Activated CD8-positive, alpha-beta memory T cell treated with anti-CD3 and anti-CD28 coated beads, Interleukin-2, amount 50 U/mL, for 48 hours (primary cell): ENCODE results near the gene DAPK1.

ENCODE experiments used
- DNase-seq: peaks from one replicate; pipeline ENCODE4 v3.0.0-alpha.2; 2020

DAPK1 gene

DNA sequence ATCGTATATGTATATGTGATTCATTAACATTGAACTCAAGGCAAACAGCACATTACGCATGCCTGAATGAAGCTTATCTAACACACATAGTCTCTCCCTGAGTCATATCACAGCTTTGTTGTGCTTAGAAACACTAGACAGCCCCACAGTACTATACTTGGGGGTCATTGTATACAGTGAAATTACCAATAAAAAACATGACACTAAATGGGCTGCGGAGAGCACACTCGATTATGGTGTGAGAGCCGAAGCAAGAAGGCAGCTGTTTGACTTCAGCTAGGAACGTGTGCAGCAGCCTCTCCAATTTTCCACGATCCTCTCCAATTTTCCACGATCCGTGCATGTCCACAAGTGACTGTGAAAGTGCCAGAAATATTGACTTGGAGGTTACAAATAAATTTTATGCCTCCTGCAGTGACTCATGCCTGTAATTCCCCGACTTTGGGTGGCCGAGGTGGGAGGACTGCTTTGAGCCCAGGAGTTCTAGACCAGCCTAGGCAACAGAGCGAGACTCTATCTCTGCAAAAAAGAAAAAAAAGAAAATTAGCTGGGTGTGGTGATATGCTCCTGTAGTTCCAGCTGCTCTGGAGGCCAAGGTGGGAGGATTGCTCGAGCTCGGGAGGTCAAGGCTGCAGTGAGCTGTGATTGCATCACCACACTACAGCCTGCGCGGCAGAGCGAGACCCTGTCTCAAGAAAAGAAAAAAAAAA lies 102.4 kb downstream of the DAPK1 start:
- no peak for DNase-seq

GRCh38 chr9:87601176-87601575 lies 103.5 kb downstream of the DAPK1 start:
- DNase-seq, result no peak

GRCh38 chr9:87601595-87601994 lies 103.9 kb downstream of the DAPK1 start:
- DNase-seq, result no peak

DNA sequence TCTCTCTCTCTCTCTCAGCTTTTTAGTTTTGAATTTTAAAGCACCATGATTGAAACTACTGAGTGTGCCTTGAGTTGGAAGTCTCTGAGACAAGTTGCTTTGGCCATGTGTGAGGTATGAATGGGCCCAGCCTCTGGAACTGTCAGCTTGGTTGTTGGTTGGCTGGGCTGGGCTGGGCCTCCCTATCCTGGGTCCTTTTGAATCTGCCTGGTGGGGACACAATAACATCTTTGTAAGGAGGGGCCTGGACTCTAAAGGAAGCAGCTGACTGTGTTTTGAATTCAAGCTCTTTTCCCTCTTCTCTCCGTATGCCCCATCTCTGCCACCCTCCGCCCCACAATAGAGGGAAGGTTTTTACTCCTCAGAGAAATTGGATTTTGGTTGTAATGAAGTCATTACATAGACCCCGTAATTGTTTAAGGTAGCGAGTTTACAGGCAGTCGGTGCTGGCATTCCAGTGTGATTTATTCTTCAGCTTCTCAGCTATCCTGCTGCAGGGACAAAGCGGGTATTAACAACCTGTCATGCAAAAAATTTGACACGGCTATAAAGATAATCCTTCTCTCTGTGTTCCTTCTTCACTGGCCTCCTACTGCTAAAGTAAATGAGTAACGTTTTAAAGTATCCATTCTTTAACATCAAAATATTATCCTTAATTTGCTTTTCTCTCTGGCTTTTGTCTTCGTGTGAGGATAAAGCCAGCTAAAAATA lies 105.4 kb downstream of the DAPK1 start:
- DNase-seq, result no peak

DNA sequence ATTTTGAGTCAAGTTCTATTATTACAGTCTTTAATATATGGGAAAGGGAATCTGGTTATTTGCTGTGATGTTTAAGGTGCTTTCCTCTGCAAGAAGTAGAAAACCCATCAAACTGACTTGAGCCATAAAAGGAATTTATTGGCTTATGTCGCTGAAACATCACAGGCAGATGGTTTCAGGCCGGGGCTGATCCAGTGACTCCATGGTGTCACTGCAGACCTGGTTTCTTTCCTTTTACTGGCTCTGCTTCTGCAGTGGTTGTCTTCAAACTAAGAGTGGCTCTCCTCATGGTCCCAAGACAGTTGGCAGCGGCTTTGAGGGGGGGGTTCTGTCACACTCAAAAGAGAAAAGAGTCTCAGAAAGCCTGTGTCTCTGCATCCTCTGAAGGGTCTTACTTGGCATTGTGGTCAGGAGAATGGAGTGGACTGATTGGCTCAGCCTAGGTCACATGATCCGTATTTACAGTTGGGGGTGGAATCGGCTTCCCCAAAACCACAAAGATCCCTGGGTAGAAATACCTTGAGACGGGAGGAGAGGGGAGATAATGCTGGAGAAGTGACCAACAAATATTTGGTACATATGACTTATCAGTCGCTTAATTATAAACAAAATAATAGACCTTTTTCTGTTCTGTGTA lies 106.3 kb downstream of the DAPK1 start:
- no peak for DNase-seq

- DNase-seq, result no peak
Observed at GRCh38 chr9:87604886-87605588, 107.4 kb downstream of the DAPK1 start.

DNA sequence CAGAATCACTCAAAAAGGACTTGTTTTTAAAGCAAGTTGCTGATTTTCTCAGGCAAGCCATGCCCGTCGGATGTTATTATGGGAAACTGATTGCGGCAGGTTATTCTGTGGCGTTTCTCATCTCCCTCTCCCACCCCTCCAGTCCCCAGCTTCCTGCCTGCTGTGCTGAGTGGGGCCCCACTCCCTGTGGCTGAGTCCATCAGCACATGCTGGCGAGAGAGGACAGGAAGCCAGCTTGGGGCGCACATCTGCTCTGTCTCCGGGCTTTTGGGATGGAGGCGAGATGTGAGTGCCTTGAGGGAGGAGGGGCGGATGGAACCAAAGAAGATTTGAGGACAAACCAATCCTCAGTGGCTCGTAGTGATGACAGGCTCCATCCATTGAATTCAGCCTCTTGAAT lies 108.0 kb downstream of the DAPK1 start:
- DNase-seq, result no peak

DNA sequence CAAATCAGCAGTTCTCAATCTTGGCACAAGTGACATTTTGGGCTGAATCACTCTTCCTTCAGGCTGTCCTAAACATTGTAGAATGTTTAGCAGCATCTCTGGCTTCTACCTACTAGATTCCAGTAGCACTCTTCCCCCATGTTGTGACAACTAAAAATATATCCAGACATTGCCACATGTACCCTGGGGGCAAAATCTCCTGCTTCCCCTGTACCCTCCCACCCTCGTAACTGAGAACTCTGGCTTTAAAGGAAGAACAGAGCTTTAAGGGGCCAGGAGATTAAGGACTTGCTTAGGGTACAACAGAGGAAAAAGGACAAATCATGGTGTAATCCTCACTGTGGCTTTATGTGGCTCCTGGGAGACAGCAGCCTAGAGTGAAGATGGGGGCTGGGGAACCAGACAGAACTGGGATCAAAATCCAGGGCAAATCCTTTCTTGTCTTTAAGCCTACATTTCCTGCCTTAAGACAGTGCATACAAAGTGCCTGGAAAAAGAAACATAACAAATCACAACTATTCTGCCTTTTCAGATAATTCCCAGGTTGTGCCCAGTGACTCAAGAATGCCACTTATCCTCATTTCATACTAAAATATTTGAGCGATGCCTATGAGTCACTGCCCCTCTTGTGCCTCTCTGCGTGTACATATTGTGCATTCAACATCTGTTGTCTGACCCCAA lies 109.3 kb downstream of the DAPK1 start:
- DNase-seq, result no peak

DNA sequence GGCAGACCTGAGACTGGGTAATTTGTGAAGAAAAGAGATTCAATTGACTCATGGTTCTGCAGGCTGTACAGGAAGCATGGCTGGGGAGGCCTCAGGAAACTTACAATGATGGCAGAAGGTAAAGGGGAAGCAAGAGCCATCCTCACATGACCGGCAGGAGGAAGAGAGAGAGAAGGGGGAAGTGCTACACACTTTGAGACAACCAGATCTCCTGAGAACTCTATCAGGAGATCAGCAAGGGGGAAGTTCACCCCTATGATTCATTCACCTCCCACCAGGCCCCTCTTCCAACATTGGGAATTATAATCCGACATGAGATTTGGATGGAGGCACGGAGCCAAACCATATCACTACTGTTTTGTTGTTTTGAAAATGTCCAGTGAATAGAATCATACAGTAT lies 110.2 kb downstream of the DAPK1 start:
- DNase-seq, result no peak

DNA sequence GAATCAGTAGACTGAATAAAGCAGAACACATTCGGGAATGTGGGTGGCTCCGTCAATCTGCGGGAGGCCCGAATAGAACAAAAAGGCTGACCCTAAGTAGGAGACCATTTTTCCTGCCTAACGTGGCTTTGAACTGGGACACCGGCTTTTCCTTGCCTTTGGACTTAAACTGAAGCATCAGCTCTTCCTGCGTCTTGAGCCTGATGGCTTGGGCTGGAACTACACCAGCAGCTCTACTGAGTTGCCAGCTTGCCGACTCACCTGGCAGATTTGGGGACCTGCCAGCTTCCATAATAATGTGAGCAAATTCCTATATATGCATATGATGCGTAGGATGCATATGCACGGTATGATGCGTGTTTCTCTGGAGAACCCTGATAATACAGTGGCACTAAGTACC lies 111.3 kb downstream of the DAPK1 start:
- no peak for DNase-seq

DNA sequence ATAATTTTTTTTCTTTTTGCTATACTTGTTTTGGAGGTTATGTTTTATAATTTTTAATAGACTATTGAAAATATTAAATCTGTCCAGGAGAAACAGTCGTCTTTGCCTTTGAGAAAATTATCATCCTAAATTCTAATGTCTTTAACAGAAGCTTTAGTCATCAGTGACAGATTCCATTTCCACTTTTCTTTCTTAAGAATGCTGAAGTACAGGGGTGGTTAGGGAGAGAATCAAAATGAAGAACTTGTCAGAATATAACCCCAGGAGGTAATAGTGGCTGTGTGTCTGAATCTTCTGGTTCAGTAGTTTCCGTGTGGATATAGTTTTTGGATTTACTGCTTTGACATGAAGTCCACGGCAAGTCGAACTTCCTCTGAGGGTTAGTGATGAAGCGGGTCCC lies 111.8 kb downstream of the DAPK1 start:
- DNase-seq, result no peak

DNA sequence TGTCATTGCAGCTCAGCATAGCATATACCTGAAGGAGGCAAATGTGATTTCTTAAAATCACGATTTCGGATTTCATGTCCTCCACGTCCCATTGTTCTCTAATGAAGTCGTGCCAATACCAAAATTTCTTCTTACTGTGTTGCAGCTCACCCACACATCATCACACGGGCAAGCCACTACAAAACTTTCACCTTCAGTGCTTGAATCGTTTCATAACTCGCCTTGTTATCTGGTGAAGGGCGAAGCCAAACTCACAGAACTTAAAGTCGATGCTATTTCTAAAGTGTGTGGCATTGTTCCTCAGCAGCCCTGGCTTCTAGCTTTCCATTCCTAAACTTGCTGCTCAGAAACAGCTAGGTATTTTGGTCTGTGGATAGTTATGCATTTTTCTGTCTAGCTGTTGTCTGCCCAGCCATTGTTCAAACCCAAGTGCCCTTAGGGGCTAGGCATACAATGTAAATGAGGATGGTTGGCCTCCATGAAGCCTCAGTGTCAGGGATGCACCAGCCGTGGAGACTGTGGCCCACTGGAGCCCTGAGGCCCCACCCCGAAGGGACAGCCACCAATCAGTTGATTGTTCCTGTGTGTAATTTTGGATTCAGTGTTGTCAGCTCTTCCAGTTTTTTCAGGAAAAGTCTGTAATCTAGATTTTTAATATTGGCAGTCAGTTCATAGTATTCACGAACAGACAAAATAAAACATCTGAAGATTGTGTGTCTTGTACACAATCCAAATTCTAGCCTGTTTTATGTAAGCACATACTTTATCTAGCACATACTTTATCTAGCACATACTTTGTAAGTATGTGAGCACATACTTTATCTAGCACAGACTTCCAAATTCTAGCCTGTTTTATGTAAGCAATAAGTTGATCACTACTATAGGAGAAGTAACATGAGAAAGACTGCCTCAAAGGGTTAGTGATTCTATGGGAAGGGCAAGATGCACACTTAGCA lies 112.8 kb downstream of the DAPK1 start:
- DNase-seq, result no peak

GRCh38 chr9:87611776-87612175 lies 114.1 kb downstream of the DAPK1 start:
- DNase-seq, result no peak

GRCh38 chr9:87612536-87612935 lies 114.9 kb downstream of the DAPK1 start:
- DNase-seq, result no peak

- no peak for DNase-seq
Observed at GRCh38 chr9:87613265-87614111, 115.8 kb downstream of the DAPK1 start.

DNA sequence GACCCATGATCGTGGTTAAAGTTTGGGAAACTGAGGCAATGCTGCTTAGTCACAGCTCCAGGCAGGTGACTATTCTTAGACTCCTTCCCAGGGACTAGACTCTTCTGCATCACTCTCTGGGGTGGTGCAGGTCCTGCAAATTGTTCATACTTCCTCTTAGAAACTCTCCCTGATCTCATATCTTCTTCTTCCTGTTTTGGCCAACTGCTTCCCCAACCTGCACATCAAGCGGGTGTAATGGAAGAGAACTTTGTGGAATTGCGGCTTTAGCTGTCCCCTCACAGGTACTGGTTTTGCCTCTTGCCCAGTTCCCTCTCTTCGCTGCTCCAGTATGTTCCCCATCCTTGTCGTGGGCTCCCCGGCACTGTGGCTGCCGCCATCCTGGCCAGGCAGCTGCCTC lies 116.7 kb downstream of the DAPK1 start:
- DNase-seq, result no peak

GRCh38 chr9:87615136-87615535 lies 117.5 kb downstream of the DAPK1 start:
- no peak for DNase-seq

DNA sequence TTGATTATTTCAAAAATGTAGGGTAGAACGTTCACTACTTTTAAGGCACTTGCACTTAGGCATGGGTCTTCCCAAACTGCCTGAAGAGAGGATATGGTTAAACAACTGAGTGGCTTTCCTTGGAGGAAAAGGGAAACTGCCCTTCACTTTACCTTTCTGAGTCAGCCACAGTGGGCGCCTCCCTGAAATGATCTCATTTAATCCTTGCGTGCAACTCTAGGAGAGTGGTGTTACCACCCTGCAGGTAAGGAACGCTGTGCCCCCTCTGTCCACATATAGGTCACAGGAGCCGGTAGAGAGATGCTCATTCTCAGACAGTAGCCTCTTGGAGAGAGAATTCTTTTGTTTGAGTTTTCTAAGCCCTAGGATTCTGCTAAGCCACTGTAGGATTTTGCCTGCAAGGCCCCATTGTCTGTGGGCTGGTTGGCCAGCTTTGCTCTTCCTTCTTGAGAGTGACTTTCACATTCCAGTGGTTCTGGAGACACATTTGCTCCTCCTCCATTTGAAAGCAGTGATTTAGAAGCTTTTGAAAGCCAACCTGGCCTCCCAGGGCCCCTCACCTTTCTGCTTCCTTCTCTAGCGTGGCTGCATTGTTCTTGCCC lies 118.0 kb downstream of the DAPK1 start:
- DNase-seq, result no peak

GRCh38 chr9:87618226-87618625 lies 120.6 kb downstream of the DAPK1 start:
- DNase-seq, result no peak

DNA sequence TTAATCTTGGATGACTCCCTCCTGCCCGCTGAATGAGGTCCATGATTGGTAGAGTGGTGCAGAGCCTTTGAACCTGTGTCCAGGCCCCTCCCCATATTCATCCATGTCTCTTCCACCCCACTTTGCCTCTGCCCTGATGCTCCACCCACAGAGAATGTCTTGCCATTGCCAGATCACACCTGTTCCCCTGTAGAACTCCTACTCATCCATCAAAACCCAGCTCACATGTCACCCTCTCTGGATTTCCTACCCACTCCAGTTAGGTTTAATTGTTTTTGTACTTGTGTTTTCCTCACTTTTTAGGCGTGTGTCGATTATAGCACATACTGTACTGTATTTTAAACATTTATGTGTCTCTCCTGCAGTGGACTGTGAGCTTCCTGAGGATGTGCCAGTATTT lies 121.3 kb downstream of the DAPK1 start:
- no peak for DNase-seq
